ENCODE data around the gene IKBKE. TPM values are rescaled to one million over a fixed set of nuclear protein-coding genes. Genes with fewer than 3 reads are reported as not detected.

Gene IKBKE
- total RNA-seq, 1 donor from 2014 or later, result 7.6 TPM

GRCh38 chr1:206430031-206430983 is 40.0 kb upstream of the IKBKE start:
- no peak for DNase-seq (ENCODE audit: low read depth, low spot score)
- Mint-ChIP-seq H3K27ac (ENCODE audit: unreplicated experiment) (no peak overlapping the region), H3K9me3 (no peaks in the 10 kb centered on the region), H3K36me3 (ENCODE audit: low read depth) (peaks cover 13% of the 10 kb centered on the region), H3K27me3 (ENCODE audit: low read depth) (no peaks in the 10 kb centered on the region), H3K4me1 (no peaks in the 10 kb centered on the region), H3K4me3 (no peak overlapping the region)
- TF ChIP-seq CTCF (conservative IDR thresholded peaks at IDR 0.05), result no peak

GRCh38 chr1:206435445-206435844 is 34.8 kb upstream of the IKBKE start:
- Mint-ChIP-seq H3K4me3 (no peak overlapping the region), H3K27me3 (ENCODE audit: low read depth) (no peaks in the 10 kb centered on the region), H3K27ac (ENCODE audit: unreplicated experiment) (no peak overlapping the region), H3K4me1 (no peaks in the 10 kb centered on the region), H3K36me3 (ENCODE audit: low read depth) (peaks cover 20% of the 10 kb centered on the region), H3K9me3 (no peaks in the 10 kb centered on the region)
- no peak for DNase-seq (ENCODE audit: low read depth, low spot score)
- no peak for TF ChIP-seq CTCF (conservative IDR thresholded peaks at IDR 0.05)

GRCh38 chr1:206438554-206438953 is 31.7 kb upstream of the IKBKE start:
- H3K36me3 Mint-ChIP-seq (ENCODE audit: low read depth), result peaks cover 21% of the 10 kb centered on the region
- DNase-seq (ENCODE audit: low read depth, low spot score), result no peak
- H3K4me1 Mint-ChIP-seq, result no peaks in the 10 kb centered on the region

GRCh38 chr1:206439205-206439604 is 31.1 kb upstream of the IKBKE start:
- H3K27ac Mint-ChIP-seq (ENCODE audit: unreplicated experiment), result no peak overlapping the region
- no peaks in the 10 kb centered on the region for H3K27me3 Mint-ChIP-seq (ENCODE audit: low read depth)
- DNase-seq (ENCODE audit: low read depth, low spot score), result no peak
- no peaks in the 10 kb centered on the region for H3K9me3 Mint-ChIP-seq
- no peaks in the 10 kb centered on the region for H3K4me1 Mint-ChIP-seq
- peaks cover 17% of the 10 kb centered on the region for H3K36me3 Mint-ChIP-seq (ENCODE audit: low read depth)
- TF ChIP-seq CTCF (conservative IDR thresholded peaks at IDR 0.05), result no peak
- H3K4me3 Mint-ChIP-seq, result no peak overlapping the region

More at GRCh38 chr1:206438554-206438953, 31.7 kb upstream of the IKBKE start:
- Mint-ChIP-seq H3K4me3 (no peak overlapping the region), H3K9me3 (no peaks in the 10 kb centered on the region), H3K27me3 (ENCODE audit: low read depth) (no peaks in the 10 kb centered on the region), H3K27ac (ENCODE audit: unreplicated experiment) (no peak overlapping the region)
- no peak for TF ChIP-seq CTCF (conservative IDR thresholded peaks at IDR 0.05)

GRCh38 chr1:206441336-206441967 is 28.8 kb upstream of the IKBKE start:
- H3K4me3 Mint-ChIP-seq, result no peak overlapping the region

More at GRCh38 chr1:206441336-206441967, 28.8 kb upstream of the IKBKE start:
- DNase-seq (ENCODE audit: low read depth, low spot score), result no peak
- no peak overlapping the region for H3K27ac Mint-ChIP-seq (ENCODE audit: unreplicated experiment)
- H3K27me3 Mint-ChIP-seq (ENCODE audit: low read depth), result no peaks in the 10 kb centered on the region
- peaks cover 31% of the 10 kb centered on the region for H3K36me3 Mint-ChIP-seq (ENCODE audit: low read depth)
- H3K4me1 Mint-ChIP-seq, result no peaks in the 10 kb centered on the region
- TF ChIP-seq CTCF (conservative IDR thresholded peaks at IDR 0.05), result no peak
- H3K9me3 Mint-ChIP-seq, result no peaks in the 10 kb centered on the region
